ENCODE results near the gene ETV6.

GRCh38 chr12:11753826-11754225, 104.4 kb downstream of the ETV6 start:
- TF ChIP-seq POLR2A (IDR thresholded peaks at IDR 0.05) = no peak
- TF ChIP-seq CTCF (IDR thresholded peaks at IDR 0.05) = no peak

All from testis (tissue), 2 donors.